Esophagus squamous epithelium (tissue), 5 donors: ENCODE measurements around the gene ZNF366. TPM values are rescaled to one million over a fixed set of nuclear protein-coding genes. Genes with fewer than 3 reads are reported as not detected.

Experiments used
- DNase-seq: peaks from one replicate; lab custom pipeline; 2025; lab: John Stamatoyannopoulos, UW
- H3K27ac ChIP-seq, 4 donors: fragments of 200-600 bp; sonication (generic); one replicate each; pipeline ENCODE4 v1.5.1; 2016 to 2019; ENCODE audit warnings: mild to moderate bottlenecking in 1 of 4
- H3K27me3 ChIP-seq, 4 donors: fragments of 200-600 bp; sonication (generic); 1 replicate in 3 of 4; 2 replicates in 1 of 4; pipeline versions ENCODE4 v1.5.1 to v1.6.0; 2017 to 2021; ENCODE audit warnings: antibody characterized with exemption in 1 of 4
- H3K36me3 ChIP-seq, 3 donors: fragments of 200-600 bp; sonication (generic); one replicate each; pipeline ENCODE4 v1.5.1; 2016 to 2019
- H3K4me1 ChIP-seq, 3 donors: fragments of 200-600 bp; sonication (generic); one replicate each; pipeline ENCODE4 v1.5.1; 2017 to 2019
- H3K4me3 ChIP-seq, 4 donors: fragments of 200-600 bp; sonication (generic); 1 replicate in 3 of 4; 2 replicates in 1 of 4; pipeline ENCODE4 v1.5.1; 2016 to 2019; ENCODE audit warnings: mild to moderate bottlenecking in 2 of 4, moderate library complexity in 1 of 4
- H3K9me3 ChIP-seq, 3 donors: fragments of 200-600 bp; sonication (generic); one replicate each; pipeline ENCODE4 v1.5.1; 2016 to 2019
- POLR2A ChIP-seq, 4 donors: fragments of 450-650 bp; IDR thresholded peaks; one replicate each; pipeline ENCODE4 v1.6.1; 2017; ENCODE audit warnings: antibody characterized with exemption in 4 of 4, mild to moderate bottlenecking in 4 of 4, moderate library complexity in 3 of 4
- WGBS, 2 donors: methylation state at CpG; one replicate each; pipeline ENCODE4 v1.1.5; 2018; 5-methylcytosine and 5-hydroxymethylcytosine counted together
- intact Hi-C: fragments of 100-400 bp; cut with DNase I; formaldehyde crosslinking; loops from one replicate; pipeline ENCODE4 v1.15.0; 2022
- total RNA-seq, 4 donors: library from RNA; depleted of rRNA; stranded (reverse); fragments of >200 nt; gene quantifications; one replicate each; pipeline ENCODE4 v1.1.0, GENCODE V29; 2016
- TF ChIP-seq, protein P1 (sequence below), 6 experiments: fragments of 450-650 bp in 4 of 6; fragments of 200-600 bp in 2 of 6; sonication (generic) in 2 of 6; IDR thresholded peaks; one replicate each; pipeline ENCODE4 v1.5.1; 2016 to 2019; ENCODE audit warnings: antibody characterized with exemption in 6 of 6, mild to moderate bottlenecking in 4 of 6, moderate library complexity in 4 of 6
- donor health status: DM: yes; HTN: yes; CAD: no.

The ZNF366 gene
- total RNA-seq, 4 donors from 2014 or later: 0.48 to 2.9 (median 1.4) TPM

GRCh38 chr5:72540759-72541438 lies 33.7 kb upstream of the ZNF366 start:
- H3K9me3 ChIP-seq: no peaks in the 10 kb centered on the region
- no peak for DNase-seq
- 86 to 89% methylated on average over 7 of the region's 7 CpGs for WGBS, 2 donors
- H3K4me1 ChIP-seq: no peaks in the 10 kb centered on the region
- no peaks in the 10 kb centered on the region for H3K36me3 ChIP-seq
- H3K27ac ChIP-seq: no peak overlapping the region
- no peaks in the 10 kb centered on the region for H3K27me3 ChIP-seq
- no peak overlapping the region for H3K4me3 ChIP-seq
- intact Hi-C loops: no loop called here
- TF ChIP-seq, protein P1, sequence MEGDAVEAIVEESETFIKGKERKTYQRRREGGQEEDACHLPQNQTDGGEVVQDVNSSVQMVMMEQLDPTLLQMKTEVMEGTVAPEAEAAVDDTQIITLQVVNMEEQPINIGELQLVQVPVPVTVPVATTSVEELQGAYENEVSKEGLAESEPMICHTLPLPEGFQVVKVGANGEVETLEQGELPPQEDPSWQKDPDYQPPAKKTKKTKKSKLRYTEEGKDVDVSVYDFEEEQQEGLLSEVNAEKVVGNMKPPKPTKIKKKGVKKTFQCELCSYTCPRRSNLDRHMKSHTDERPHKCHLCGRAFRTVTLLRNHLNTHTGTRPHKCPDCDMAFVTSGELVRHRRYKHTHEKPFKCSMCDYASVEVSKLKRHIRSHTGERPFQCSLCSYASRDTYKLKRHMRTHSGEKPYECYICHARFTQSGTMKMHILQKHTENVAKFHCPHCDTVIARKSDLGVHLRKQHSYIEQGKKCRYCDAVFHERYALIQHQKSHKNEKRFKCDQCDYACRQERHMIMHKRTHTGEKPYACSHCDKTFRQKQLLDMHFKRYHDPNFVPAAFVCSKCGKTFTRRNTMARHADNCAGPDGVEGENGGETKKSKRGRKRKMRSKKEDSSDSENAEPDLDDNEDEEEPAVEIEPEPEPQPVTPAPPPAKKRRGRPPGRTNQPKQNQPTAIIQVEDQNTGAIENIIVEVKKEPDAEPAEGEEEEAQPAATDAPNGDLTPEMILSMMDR (IDR thresholded peaks at IDR 0.05): no peak
- no peak for TF ChIP-seq POLR2A (IDR thresholded peaks at IDR 0.05)

- H3K4me1 ChIP-seq: no peaks in the 10 kb centered on the region
- H3K27ac ChIP-seq: no peak overlapping the region
- TF ChIP-seq POLR2A (IDR thresholded peaks at IDR 0.05): no peak
- TF ChIP-seq, protein P1 (IDR thresholded peaks at IDR 0.05): no peak
- no peaks in the 10 kb centered on the region for H3K36me3 ChIP-seq
- H3K9me3 ChIP-seq: no peaks in the 10 kb centered on the region
- intact Hi-C loops: no loop called here
- no peaks in the 10 kb centered on the region for H3K27me3 ChIP-seq
- H3K4me3 ChIP-seq: no peak overlapping the region
- DNase-seq: no peak
Observed at GRCh38 chr5:72539726-72540125, 32.5 kb upstream of the ZNF366 start.

GRCh38 chr5:72539038-72539437 lies 31.8 kb upstream of the ZNF366 start:
- WGBS, 2 donors: 19 to 36% methylated on average over 1 of the region's 1 CpG
- Histone ChIP-seq H3K36me3 (no peaks in the 10 kb centered on the region), H3K4me3 (no peak overlapping the region), H3K9me3 (no peaks in the 10 kb centered on the region), H3K4me1 (no peaks in the 10 kb centered on the region), H3K27ac (no peak overlapping the region), H3K27me3 (no peaks in the 10 kb centered on the region)
- no peak for DNase-seq
- intact Hi-C loops: no loop called here
- TF ChIP-seq, protein P1 (IDR thresholded peaks at IDR 0.05): no peak
- TF ChIP-seq POLR2A (IDR thresholded peaks at IDR 0.05): no peak

- Histone ChIP-seq H3K4me1 (no peaks in the 10 kb centered on the region), H3K36me3 (no peaks in the 10 kb centered on the region), H3K9me3 (no peaks in the 10 kb centered on the region), H3K27me3 (no peaks in the 10 kb centered on the region), H3K27ac (no peak overlapping the region), H3K4me3 (no peak overlapping the region)
- intact Hi-C loops: no loop called here
- no peak for TF ChIP-seq POLR2A (IDR thresholded peaks at IDR 0.05)
- TF ChIP-seq, protein P1 (IDR thresholded peaks at IDR 0.05): no peak
- no peak for DNase-seq
- 66 to 82% methylated on average over 5 of the region's 5 CpGs for WGBS, 2 donors
Observed at GRCh38 chr5:72537166-72537565, 30.0 kb upstream of the ZNF366 start.

- no peaks in the 10 kb centered on the region for H3K27me3 ChIP-seq
- H3K9me3 ChIP-seq: no peaks in the 10 kb centered on the region
- H3K4me3 ChIP-seq: no peak overlapping the region
- DNase-seq: no peak
- 91 to 93% methylated on average over 3 of the region's 4 CpGs for WGBS, 2 donors
- no peaks in the 10 kb centered on the region for H3K4me1 ChIP-seq
- H3K36me3 ChIP-seq: no peaks in the 10 kb centered on the region
- no peak overlapping the region for H3K27ac ChIP-seq
- TF ChIP-seq, protein P1 (IDR thresholded peaks at IDR 0.05): no peak
- TF ChIP-seq POLR2A (IDR thresholded peaks at IDR 0.05): no peak
- intact Hi-C loops: no loop called here
Observed at GRCh38 chr5:72531496-72532190, 24.4 kb upstream of the ZNF366 start.
